GM19455 (cell line): ENCODE results near the gene GGACT.
"Not testable (repeated sequence)": the region's sequence is repeated elsewhere in the genome, so short reads cannot be mapped to it uniquely, and the experiment has no call there.

Experiments
- ATAC-seq: cut with Tn5 transposase; IDR thresholded peaks from one replicate; pipeline ENCODE4 v1.9.1; 2021; ENCODE audit not compliant: unreplicated experiment

The GGACT gene

DNA sequence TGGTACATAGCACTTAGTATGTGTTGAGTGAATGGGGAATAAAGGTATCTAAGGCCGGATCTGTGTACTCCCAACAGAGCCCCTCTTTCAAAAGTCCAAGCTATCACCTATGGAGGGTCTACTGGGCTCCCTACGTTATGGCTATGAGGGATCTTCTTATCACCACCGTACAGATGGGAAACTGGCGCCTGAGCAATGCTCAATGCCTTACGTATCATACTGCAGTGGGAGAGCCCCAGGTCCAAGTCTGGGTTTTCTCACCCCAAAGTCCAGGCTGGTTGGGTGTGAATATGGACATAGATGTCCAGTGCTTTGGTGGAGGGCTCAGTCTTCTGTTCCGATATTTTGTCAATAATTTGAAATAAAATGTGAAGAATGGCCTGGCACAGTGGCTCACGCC is 13.1 kb upstream of the GGACT start:
- no peak for ATAC-seq

DNA sequence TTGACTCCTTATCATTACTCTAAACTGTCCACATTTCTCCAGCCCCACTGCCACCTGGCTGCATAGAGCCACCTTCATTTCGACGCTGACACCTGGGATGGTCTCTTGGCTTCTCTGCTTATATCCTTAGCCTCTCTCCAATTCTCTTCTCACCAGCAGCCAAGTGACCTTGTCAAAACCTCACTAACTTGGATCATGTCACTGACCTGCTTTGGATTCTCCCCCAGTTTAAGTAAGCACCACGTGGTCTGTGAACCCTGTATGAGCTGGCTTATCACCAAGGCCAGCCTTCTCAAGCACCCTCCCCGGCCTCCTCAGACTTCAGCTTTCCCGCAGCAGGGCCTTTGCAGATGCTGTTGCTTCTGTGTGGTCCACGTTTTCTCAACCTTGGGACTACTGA is 12.3 kb upstream of the GGACT start:
- ATAC-seq, result no peak

DNA sequence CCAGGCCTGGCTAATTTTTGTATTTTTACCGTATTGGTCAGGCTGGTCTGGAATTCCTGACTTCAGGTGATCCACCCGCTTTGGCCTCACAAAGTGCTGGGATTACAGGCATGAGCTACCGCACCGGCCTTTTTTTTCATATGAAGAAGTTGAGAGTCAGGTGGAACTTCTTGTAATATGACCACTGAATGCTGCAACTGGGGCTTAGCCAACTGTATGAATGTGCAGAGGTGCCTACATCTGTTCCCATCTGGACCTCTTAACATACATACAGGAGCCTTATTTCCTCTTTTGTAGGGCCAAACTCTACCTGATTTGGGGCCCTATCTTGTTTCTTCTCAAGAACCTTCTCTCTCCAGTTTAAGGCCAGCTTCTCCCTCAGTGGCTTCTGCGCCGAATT is 11.9 kb upstream of the GGACT start:
- ATAC-seq, result no peak

DNA sequence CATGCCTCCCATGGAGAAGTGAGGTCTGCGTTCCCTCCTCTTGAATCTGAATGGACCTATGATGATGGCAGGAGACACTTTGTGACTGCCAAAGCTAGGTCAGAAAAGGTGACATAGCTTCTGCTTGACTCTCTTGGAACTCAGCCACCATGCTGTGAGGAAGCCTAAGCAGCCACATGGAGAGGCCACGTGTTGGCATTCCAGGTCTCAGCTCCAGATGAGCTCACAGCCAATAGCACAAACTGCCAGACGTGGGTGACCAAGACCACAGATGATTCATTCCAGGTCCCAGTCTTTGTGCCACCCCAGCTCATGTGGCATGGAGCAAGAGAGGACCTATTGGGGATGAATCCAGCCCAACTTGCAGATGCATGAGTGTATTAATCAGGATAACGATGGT is 8.7 kb upstream of the GGACT start:
- ATAC-seq, result no peak

DNA sequence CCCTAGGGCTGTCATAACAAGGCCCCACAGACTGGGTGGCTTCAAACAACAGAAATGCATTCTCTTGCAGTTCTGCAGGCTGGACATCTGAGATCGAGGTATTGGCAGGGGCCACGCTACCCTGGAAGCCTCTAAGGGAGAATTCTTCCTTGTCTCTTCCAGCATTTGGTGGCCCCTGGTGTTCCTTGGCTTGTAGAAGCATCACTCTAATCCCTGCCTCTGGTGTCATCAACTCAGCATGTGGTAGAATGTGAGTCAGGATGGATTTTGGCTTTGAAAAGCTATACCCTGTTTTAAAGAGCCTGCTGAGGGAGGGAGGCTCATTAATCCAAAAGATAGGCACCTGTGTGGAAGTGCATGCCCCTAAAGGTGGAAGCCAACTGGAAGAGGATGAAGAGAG is 7.9 kb upstream of the GGACT start:
- no peak for ATAC-seq

DNA sequence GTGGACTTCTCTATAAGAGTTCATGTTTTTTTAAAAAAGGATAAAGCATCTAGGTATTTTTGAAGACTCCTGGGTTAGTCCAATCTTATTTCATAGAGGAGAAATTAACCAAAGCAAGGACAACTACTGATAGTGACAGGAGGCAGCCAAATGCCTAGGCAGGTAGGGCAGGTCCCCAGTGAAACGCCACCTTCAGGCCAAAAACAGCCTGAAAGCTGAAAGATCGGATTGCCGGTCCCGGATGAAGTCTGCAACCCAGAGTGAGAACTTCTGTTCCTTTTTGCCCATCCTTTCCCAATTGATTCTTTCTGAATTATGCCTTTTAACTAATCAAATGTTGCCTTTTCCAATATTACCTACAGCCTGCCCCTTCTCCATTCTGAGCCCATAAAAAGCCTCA is 6.1 kb upstream of the GGACT start:
- ATAC-seq, result no peak

DNA sequence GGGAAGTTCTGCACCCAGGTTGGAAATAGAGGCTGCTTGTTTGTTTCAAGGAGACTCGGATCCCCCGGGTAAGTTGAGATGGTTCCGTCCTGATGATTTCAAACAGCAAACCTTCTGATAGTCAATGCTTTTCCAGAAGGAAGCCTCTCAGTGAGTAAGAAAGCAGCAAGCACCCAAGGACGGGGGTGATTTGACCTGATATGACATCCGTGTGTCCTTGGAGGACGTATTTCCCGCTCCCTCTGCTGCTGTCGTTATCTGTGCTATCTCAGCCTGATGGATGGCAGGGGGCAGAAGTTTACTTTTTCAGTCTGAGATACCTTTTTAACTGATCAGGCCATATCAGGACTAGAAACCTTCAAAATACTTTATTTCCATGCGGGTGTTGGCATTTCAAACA is 5.7 kb upstream of the GGACT start:
- no peak for ATAC-seq

DNA sequence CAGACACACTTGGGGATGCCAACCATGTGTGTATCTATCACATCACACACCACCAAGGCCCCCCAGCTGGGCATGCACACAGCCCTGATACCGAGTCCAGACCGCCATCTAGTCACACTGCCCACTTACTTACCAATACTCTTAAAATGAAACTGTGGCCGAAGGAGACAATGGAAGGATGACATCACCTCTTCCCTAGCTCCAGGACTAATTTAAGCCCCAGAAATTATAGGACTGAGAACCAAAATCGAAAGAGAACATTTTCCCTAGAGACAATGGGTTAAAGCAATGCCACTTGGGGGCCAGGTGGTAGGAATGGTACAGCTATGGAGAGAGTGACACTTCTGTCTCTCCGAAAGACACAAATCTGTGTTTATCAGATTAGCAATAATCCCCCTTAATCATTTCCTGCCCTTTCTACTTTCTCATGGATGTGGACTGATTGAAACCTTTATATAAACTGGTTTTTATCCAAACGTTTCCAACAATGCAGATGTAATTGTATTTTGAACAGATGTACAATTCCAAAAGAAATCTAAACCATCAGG is 663 bp upstream of the GGACT start:
- ATAC-seq, result no peak

DNA sequence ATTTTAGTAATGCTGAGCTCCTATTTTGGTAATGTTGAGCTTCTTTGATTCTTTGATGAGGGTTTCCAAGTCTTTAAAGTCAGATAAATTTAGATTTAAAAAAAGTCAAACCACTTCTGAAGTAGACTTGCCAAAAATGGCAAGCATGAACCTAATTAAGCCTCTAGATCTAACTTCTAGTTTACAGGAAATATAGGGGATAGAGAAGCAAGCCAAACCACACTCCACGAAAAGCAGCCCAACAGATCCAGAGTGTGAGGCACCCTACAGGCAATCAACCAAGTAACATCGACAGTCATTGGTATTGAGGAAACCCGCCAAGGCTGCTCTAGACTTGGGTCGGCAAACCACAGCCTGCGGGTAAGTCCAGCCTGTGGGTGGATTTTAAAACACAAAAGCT is 3.7 kb downstream of the GGACT start:
- ATAC-seq, result no peak

DNA sequence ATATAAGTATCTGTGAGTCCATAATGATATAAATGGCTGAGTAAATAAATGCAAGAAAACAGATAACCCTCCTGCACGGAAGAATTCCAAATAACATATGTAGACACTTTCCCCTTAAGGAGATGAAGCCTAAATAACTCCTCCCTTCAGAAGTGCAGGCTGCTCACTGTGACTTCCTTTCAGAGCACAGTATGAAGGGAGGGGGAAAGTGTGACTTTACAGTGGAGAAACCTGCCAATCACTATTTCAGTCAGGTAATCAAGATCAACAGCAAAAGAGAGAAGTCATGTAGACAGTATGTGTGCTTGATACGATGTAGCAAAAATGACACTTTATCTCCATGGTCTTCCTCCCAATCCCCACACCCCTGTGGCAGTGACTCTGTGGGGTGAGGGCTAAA is 7.1 kb downstream of the GGACT start:
- no peak for ATAC-seq

DNA sequence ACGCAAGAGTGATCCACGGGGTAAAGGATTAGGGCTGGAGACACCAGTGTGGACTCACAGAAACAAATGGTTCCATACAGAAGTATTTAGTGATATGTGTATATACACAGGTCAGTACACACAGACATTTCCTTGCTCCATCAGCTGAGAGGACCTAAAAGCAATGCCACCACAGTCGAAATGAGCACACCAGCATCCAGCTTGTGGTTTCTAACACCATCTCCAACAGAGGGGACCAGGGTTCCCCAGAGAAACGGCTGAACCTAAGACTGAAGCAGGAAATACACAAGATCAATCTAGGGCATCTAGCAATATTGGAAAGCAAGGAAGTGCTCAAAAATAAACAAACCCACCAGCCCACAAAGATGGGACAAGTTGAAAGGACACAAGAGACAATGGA is 7.6 kb downstream of the GGACT start:
- ATAC-seq, result no peak

DNA sequence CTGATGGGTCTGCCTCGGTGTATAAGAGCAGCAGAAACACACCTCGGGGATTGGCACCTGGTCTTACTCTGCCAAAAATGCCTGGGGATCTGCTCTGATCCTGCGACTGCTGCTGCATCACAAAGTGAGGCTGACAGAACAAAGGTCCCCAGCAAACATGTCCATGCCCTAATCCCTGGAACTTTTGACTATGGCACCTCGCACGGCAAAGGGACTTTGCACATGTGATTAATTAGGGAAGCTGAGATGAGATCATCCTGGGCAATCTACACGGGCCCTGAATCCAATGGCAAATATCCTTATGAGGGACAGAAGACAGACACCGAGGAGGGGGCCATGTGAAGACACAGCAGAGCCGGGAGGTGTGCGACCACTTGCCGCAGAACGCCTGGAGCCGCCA is 8.5 kb downstream of the GGACT start:
- no peak for ATAC-seq

DNA sequence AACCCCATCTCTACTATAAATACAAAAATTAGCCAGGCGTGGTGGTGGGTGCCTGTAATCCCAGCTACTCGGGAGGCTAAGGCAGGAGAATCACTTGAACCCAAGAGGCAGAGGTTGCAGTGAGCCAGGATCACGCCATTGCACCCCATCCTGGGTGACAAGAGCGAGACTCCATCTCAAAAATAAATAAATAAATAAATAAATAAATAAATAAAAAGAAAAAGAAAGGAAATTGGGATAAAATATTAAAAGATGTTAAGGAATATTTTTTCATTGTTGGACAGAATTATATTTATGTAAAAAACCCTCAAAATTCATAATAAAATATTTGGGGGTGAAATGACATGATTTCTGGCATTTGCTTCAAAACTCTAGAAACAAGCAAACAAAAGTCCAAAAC is 11.3 kb downstream of the GGACT start:
- ATAC-seq, result not testable (repeated sequence)

DNA sequence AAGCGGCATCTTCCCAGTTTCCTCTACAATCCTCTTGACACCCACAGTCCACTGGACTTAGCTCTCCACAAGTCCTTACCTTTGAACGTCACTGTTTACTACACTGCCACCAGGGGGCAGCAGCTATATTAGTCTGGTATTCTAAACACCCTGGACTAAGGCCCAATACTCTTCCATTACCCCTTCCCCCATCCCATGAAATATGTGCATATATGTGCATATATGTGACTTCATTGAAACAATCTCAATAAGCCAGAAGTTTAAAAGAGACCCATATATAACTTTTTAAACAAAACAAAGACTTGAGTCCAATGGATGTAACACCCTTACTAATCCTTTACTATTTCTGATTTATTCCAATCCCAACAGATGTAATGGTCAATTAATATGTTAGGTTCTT is 15.5 kb downstream of the GGACT start:
- ATAC-seq, result peak; percentile 96

DNA sequence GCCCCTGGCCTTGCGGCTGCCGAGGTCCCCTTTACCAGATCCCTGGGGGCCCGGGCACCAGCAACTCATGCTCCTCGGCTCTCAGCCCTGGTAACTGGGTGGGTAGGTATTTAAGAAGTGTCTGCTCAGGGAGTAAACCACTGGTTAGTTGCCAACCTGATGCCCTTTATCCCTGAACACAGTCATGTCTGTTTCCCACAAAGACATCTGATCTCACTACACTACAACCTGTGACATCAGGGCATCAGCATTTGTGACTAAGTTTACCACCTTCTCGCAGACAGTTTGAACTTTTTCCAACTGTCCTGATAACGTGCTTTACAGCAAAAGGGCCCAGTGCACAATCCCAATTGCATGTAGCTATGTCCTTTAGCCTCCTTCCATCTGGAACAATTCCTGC is 22.0 kb downstream of the GGACT start:
- ATAC-seq, result no peak

DNA sequence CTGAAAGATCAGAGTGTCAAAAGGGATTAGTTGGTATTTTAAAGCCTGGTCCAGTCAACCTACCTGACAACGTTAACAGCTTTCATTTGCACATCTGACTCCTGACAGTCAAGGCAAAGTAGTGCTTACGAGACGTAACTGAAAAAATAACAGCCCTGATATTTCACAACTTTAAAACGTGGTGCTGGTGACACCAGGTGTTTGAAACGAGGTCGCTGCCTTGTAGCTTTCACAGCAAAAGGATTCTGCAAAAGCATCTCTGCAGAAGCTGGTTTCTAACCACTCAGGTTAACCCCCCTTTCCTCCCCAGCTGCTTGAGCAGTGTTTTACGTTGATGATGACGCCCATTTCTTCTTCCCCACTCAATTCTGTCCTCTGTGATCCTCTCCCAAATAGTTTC is 23.3 kb downstream of the GGACT start:
- ATAC-seq, result no peak

DNA sequence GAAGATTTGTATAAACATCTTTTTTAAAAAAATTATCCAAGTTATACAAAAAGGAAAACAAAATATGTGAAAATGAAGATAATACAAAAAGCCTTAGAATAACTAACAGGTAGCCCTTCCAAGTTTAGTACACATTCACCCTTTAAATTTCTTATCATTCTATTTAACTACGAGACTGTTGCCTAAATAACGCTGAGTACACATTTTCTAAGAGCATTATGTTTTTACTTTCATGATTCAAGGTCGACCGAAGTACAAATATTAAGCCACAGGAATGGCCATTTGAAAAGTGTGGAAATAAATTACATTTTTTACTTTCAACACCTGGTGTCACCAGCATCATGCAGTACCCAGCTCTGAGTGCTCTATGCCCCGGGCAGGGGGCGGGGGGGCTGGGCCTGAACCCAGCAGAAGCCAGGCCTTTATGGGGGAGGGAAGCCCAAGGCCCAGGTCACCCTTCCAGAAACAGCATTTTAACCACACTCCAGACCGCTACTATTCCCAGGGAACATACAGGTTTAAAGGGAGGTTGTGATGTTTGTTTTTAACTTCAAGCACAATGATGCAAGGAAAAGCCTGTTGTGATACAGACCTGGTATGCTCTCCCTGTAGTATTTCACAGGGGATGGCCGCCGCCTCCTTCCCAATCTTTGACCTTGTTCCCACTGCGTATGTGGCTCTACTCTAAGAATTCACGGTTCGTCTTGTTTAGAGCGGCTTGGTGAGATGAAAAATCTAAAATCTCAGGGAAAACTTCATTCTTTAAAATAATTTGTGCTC is 24.0 kb downstream of the GGACT start:
- no peak for ATAC-seq

DNA sequence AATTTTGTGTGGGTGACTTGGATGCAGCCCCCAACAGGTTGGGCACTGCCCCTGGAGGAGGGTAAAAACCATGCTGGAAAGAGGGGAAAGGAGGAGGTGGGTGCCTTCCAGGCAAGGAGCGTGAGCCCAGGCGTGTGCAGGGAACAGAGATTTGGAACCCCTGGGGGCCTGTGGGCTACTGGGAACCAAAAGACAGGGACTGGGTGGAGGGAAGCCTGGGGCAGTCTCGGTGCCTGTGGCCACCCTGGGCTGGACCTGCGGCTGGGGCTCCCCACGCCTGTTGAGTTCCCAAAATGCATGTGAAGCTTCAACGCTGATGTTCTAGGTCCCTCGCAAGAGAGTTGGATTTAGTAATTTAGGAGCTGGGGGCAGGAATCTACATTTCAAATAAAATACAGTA is 24.8 kb downstream of the GGACT start:
- no peak for ATAC-seq

DNA sequence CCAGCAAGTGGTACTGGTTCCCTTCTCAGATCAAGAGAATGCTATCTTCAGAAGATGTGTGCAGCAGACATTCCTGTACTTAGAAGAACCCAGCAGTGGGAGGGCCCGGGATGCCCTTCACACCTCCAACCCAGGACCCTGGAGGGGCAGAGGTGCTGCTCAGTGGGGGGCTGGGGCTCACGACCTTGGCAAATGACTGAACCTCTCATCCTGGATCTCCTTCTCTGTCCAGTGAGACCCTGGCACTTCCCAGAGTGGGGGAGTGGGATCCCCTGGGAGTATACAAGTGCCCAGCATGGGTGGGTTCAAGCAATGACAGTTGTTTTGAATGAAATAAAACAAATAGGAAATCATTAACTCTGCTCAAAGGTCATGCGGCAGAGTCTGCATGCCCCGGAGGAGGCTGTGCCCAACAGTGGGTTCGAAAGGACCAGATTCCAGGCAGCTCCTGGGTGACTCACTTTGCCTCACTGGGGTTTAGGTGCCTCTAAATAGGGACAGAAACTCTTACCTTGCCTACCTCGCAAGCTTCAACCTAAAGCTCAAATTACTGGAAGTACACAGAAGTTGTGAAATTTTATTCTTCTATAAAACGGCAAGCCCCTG is 26.9 kb downstream of the GGACT start:
- no peak for ATAC-seq

DNA sequence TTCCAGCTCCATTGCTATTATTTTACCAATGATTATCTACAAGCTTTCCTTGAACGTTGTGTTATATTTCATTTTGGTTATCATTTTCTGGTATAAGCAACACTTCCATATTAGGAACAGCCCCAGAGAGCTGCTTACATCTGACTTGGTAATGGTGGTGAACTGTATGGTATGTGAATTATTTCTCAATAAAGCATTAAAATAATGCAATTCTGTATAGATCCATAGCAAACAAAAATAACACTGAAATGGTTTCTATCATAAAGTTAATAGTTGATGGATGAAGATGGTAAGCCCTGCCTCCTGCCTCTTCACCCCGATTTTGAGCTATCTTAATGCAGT is 27.5 kb downstream of the GGACT start:
- no peak for ATAC-seq

DNA sequence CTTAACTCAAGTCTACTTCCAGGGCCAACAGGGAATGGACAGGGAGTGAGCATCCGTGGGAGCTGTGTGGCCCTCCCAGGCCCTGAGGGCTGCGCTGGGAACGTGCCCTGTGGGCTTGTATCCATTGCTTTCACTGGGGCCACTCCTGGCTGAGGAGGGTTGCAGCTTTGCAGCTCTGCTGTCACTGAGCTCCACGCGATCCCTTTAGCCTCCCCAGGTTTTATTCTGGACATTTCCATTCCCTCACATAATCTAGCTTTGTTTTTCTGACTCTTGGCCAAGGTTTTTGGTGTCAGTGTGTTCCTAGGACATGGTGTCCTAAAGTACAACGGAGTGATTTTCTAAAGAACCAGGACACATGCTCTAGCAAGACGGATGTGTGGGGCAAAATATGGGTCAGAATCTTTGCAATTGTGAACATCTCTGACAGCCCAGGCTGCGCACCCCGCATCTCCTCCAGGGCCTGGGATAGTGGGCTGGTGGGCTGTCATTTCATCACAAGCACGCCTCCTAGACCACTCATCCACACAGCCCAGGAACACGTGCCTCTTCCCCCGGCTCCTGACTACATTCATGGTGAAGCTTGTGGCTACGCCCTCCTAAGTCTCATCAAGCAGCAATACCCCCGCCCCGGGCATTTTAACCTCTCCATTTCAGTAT is 28.0 kb downstream of the GGACT start:
- ATAC-seq, result no peak

DNA sequence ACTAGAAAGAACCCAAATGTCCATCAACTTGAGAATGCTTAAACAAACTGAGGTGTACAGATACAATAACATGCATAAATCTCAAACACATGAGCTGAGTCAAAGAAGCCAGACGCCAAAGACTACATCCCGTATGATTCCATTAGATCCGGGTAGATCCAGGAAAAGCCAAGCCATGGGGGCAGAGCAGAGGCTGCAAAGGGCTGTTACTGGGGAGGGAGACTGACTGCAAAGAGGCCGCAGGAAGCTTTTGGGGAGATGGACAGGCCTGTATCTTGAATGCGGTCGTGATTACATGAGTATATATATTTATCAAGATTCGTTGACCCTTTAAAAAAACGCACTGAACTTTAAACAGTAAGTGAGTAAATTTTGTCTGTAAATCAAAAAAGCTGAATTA is 28.7 kb downstream of the GGACT start:
- no peak for ATAC-seq
